ENCODE measurements around the gene IFTAP. TPM values are rescaled to one million over a fixed set of nuclear protein-coding genes. Genes with fewer than 3 reads are reported as not detected.

IFTAP gene
- total RNA-seq, 1 experiment from 2014 or later = 4.1 TPM

DNA sequence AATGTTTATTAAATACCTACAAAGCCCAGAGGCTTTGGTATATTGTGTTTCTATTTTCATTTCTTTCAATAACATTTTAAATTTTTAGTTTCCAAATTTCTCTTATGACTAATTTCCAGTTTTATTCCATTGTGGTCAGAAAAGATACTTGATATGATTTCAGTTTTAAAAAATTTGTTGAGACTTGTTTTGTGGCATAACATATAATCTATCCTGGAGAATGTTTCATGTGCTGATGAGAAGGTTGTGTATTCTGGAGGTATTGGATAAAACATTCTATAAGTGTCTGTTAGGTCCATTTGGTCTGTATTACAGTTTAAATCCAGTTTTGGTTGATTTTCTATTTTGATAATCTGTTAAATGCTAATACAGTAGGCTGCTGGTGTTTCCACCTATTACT, 36.3 kb upstream of the IFTAP start:
- no peak for DNase-seq (ENCODE audit: low spot score)
- TF ChIP-seq CREB1 (CRISPR knock-in tag; IDR thresholded peaks at IDR 0.05) = no peak
- no peak for TF ChIP-seq AFF4 (CRISPR knock-in tag; IDR thresholded peaks at IDR 0.05; ENCODE audit: borderline replicate concordance)
- TF ChIP-seq CBFB (CRISPR knock-in tag; IDR thresholded peaks at IDR 0.05; ENCODE audit: low read depth) = no peak
- TF ChIP-seq NFATC4 (CRISPR knock-in tag; IDR thresholded peaks at IDR 0.05) = no peak
- no peak for TF ChIP-seq HMGA2 (CRISPR knock-in tag; IDR thresholded peaks at IDR 0.05)
- TF ChIP-seq SMAD3 (CRISPR knock-in tag; IDR thresholded peaks at IDR 0.05; ENCODE audit: borderline replicate concordance) = no peak
- TF ChIP-seq NR3C1 (CRISPR knock-in tag; conservative IDR thresholded peaks at IDR 0.05; ENCODE audit: low read depth) = no peak
- TF ChIP-seq, protein P1, sequence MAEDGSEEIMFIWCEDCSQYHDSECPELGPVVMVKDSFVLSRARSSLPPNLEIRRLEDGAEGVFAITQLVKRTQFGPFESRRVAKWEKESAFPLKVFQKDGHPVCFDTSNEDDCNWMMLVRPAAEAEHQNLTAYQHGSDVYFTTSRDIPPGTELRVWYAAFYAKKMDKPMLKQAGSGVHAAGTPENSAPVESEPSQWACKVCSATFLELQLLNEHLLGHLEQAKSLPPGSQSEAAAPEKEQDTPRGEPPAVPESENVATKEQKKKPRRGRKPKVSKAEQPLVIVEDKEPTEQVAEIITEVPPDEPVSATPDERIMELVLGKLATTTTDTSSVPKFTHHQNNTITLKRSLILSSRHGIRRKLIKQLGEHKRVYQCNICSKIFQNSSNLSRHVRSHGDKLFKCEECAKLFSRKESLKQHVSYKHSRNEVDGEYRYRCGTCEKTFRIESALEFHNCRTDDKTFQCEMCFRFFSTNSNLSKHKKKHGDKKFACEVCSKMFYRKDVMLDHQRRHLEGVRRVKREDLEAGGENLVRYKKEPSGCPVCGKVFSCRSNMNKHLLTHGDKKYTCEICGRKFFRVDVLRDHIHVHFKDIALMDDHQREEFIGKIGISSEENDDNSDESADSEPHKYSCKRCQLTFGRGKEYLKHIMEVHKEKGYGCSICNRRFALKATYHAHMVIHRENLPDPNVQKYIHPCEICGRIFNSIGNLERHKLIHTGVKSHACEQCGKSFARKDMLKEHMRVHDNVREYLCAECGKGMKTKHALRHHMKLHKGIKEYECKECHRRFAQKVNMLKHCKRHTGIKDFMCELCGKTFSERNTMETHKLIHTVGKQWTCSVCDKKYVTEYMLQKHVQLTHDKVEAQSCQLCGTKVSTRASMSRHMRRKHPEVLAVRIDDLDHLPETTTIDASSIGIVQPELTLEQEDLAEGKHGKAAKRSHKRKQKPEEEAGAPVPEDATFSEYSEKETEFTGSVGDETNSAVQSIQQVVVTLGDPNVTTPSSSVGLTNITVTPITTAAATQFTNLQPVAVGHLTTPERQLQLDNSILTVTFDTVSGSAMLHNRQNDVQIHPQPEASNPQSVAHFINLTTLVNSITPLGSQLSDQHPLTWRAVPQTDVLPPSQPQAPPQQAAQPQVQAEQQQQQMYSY (CRISPR knock-in tag; IDR thresholded peaks at IDR 0.05) = no peak
- TF ChIP-seq ATF2 (CRISPR knock-in tag; IDR thresholded peaks at IDR 0.05; ENCODE audit: borderline replicate concordance, low read depth) = no peak
- TF ChIP-seq, protein P2, sequence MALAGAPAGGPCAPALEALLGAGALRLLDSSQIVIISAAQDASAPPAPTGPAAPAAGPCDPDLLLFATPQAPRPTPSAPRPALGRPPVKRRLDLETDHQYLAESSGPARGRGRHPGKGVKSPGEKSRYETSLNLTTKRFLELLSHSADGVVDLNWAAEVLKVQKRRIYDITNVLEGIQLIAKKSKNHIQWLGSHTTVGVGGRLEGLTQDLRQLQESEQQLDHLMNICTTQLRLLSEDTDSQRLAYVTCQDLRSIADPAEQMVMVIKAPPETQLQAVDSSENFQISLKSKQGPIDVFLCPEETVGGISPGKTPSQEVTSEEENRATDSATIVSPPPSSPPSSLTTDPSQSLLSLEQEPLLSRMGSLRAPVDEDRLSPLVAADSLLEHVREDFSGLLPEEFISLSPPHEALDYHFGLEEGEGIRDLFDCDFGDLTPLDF (CRISPR knock-in tag; IDR thresholded peaks at IDR 0.05) = no peak
- no peak for TF ChIP-seq ZNF219 (CRISPR knock-in tag; IDR thresholded peaks at IDR 0.05; ENCODE audit: borderline replicate concordance)
- no peak for TF ChIP-seq AR (CRISPR knock-in tag; IDR thresholded peaks at IDR 0.05)
- TF ChIP-seq, protein P3, sequence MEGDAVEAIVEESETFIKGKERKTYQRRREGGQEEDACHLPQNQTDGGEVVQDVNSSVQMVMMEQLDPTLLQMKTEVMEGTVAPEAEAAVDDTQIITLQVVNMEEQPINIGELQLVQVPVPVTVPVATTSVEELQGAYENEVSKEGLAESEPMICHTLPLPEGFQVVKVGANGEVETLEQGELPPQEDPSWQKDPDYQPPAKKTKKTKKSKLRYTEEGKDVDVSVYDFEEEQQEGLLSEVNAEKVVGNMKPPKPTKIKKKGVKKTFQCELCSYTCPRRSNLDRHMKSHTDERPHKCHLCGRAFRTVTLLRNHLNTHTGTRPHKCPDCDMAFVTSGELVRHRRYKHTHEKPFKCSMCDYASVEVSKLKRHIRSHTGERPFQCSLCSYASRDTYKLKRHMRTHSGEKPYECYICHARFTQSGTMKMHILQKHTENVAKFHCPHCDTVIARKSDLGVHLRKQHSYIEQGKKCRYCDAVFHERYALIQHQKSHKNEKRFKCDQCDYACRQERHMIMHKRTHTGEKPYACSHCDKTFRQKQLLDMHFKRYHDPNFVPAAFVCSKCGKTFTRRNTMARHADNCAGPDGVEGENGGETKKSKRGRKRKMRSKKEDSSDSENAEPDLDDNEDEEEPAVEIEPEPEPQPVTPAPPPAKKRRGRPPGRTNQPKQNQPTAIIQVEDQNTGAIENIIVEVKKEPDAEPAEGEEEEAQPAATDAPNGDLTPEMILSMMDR (IDR thresholded peaks at IDR 0.05) = no peak
- TF ChIP-seq TCF7 (CRISPR knock-in tag; IDR thresholded peaks at IDR 0.05; ENCODE audit: low read depth) = no peak
- TF ChIP-seq JAZF1 (CRISPR knock-in tag; IDR thresholded peaks at IDR 0.05) = no peak
- no peak for TF ChIP-seq ZSCAN18 (CRISPR knock-in tag; IDR thresholded peaks at IDR 0.05)
- no peak for TF ChIP-seq ZNF121 (CRISPR knock-in tag; IDR thresholded peaks at IDR 0.05)
- peaks cover 57% of the 10 kb centered on the region for H3K9me3 Mint-ChIP-seq
- H3K27ac Mint-ChIP-seq = no peak overlapping the region
- ATAC-seq = no peak
- ChIA-PET CTCF (no interaction called here), POLR2A (no interaction called here)
- no peak overlapping the region for H3K4me3 Mint-ChIP-seq
- no peaks in the 10 kb centered on the region for H3K4me1 Mint-ChIP-seq
- peaks cover 11% of the 10 kb centered on the region; the same call in 1 of the 2 replicates for H3K27me3 Mint-ChIP-seq (ENCODE audit: low read depth)
- peaks cover 48% of the 10 kb centered on the region for H3K36me3 Mint-ChIP-seq
